IPS-18c (cell line): ENCODE results near the gene PCGF3.

Experiments used
- H3K4me3 ChIP-seq: 2 replicates; pipeline ENCODE4 v1.7.0; 2013; ENCODE audit warnings: low read depth, mild to moderate bottlenecking, low read length, moderate library complexity; ENCODE audit not compliant: insufficient read depth
- H3K9me3 ChIP-seq: one replicate; pipeline ENCODE4 v1.6.1; 2013; ENCODE audit warnings: mild to moderate bottlenecking, low read length, moderate library complexity; ENCODE audit not compliant: control insufficient read depth, insufficient read depth

The PCGF3 gene

DNA sequence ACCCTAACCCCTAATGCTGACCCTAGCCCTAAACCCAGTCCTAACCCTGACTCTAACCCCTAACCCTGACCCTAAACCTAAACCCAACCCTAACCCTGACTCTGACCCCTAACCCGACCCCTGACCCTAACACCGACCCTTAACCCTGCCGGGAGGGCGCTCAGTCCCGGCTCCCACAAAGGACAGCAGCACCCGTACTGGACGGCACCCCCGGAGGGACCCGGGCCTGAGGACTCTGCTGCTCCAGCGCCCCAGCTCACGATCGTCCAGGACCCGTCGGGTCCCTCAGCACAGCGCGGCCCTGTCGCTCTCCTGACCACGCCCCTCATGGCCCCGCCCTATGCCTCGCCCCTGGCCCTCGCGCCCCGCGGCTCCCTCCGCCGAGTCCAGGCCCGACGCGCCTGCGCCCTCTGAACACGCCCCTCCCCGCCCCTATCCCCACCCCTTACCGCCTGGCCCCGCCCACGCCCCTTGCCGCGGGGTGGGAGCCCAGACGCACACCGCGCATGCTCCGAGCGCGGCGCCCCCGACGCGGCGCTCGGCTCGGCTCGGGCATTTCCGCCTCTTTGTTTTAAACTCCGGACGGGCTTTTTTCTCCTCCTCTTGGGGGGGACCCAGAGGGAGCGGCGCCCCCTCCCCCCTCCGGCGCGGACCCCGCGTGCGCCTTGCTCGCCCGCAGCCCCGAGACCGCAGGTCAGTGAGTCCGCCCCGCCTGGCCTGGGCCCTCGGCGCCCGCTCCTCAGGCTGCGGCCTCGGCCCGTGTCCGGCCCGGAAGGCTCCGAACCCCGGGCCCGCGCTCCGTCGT lies at the start of gene PCGF3:
TSS of gene PCGF3 (plus strand) at position 555 of the 805 bp plus-strand sequence. CDS start 27,849 bp downstream, outside the sequence.
- Histone ChIP-seq H3K4me3 (peak within 1 kb of the TSS; percentile 91), H3K9me3 (peaks cover 2% of the 10 kb centered on the region)

GRCh38 chr4:656436-657337 lies 48.9 kb upstream of the PCGF3 start:
- H3K4me3 ChIP-seq, result no peak overlapping the region

GRCh38 chr4:657338-657833 lies 48.2 kb upstream of the PCGF3 start:
- Histone ChIP-seq H3K9me3 (no peaks in the 10 kb centered on the region), H3K4me3 (no peak overlapping the region)

More at GRCh38 chr4:656436-657337, 48.9 kb upstream of the PCGF3 start:
- H3K9me3 ChIP-seq, result no peaks in the 10 kb centered on the region

GRCh38 chr4:657834-658667 lies 47.6 kb upstream of the PCGF3 start:
- H3K9me3 ChIP-seq, result no peaks in the 10 kb centered on the region

DNA sequence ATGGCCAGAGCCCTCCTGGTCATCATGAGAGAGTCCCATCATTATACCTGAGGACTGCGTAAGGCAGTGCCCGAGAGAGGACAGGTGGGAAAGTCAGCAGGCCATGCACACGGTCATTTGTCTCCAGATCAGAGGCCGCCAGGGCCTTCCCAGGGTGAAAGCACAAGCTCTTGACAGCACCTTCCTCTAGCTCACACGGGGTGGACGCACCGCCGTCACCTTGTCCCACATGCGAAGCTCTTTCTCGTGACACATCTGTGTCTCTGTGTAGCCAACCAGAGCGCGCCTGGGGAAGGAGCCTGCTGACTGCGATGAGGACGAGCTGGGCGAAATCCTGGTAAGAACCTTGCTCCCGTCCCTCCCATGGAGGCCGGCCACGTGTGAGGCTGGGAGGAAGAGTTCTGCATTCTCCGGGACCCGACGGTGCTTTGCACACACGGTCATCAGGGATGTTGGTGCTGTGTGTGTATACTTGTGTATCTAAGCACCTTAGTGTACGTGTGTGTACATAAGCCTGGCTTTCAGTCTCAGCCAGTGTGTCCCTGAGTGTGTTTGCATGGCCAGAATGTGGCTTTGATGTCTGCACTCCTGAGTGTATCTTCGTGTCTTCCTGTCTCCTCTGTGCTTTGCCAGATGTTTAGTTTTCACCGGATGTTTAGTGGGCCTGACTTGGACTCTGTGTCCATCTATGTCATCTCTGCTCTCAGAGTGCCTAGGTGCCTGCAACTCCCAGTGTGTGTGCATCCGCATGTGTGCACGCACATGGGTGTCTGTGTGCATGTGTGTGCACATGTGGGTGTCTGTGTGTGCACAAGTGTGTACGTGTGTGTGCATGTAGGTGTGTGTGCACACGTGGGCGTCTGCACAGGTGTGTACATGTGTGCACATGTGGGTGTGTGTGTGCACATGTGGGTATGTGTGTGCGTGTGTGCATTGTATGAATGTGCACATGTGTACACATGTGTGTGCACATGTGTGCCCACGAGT lies 46.7 kb upstream of the PCGF3 start:
- Histone ChIP-seq H3K4me3 (no peak overlapping the region), H3K9me3 (no peaks in the 10 kb centered on the region)

More at GRCh38 chr4:657834-658667, 47.6 kb upstream of the PCGF3 start:
- no peak overlapping the region for H3K4me3 ChIP-seq

DNA sequence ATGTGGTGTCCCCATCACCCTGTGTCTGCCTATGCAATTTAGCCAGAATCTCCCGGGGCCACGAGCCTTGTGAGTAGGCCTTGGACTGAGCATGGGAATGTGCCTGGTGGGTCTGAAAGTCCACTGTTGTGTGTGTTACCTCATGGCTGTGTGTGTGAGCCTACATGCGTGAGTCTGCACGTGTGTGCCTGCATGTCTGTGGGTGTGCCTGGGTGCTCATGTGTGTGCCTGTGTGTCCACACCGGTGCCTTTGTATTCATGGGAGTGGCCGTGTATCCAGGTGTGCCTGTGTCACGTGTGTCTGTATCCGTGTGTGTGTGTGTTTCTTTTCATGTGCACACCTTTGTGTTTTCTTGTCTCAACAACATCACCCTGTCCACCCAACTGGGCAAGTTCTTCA lies 45.8 kb upstream of the PCGF3 start:
- Histone ChIP-seq H3K4me3 (no peak overlapping the region), H3K9me3 (no peaks in the 10 kb centered on the region)

DNA sequence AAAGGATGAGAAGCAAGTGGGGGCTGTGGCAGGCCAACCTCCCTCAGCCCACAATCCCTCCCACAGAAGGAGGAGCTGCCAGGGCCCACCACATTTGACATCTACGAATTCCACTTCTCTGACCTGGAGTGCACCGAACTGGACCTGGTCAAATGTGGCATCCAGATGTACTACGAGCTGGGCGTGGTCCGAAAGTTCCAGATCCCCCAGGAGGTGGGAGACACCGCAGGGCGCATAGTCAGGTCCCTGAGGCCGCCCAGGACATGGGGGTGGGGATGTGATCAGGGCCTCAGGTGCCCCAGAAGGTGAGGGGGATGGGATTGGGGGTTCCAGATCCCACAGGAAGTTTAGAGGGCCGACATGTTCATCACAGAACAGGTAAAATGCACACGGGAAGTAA lies 45.2 kb upstream of the PCGF3 start:
- Histone ChIP-seq H3K9me3 (no peaks in the 10 kb centered on the region), H3K4me3 (no peak overlapping the region)

GRCh38 chr4:661231-661630 lies 44.4 kb upstream of the PCGF3 start:
- H3K4me3 ChIP-seq, result no peak overlapping the region
- no peaks in the 10 kb centered on the region for H3K9me3 ChIP-seq

DNA sequence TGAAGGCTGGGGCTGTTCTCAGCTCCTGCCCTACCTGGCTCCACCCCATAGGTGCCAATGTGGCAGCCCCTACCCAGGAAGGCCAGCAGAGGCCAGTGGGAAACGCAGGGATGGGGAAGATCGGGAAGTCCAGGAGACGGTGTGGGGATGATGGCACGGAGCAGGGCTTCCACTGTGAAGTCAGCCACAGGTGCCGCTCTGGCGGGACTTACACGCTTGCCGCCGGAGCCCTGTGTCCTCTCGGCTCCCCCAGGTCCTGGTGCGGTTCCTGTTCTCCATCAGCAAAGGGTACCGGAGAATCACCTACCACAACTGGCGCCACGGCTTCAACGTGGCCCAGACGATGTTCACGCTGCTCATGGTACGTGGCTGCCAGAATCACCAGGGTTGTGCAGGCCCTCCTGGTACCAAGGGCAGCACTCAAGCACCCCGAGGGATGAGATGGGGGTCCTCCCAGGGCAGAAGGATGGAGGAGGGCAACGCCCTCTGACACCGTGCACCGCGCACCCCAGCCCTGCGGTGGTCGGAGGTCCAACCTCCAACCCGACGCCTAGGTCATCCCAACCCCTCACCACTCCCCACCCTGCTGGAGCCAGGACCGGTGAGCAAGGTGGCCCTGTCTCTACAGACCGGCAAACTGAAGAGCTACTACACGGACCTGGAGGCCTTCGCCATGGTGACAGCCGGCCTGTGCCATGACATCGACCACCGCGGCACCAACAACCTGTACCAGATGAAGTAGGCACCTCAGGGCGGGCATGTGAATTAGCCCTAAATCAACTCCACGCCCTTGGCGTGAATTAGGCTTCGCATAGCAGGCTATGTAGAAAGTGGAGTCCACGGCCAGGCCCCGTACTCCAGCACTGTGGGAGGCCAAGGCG lies 43.5 kb upstream of the PCGF3 start:
- Histone ChIP-seq H3K9me3 (no peaks in the 10 kb centered on the region), H3K4me3 (no peak overlapping the region)

GRCh38 chr4:663046-663437 lies 42.6 kb upstream of the PCGF3 start:
- no peaks in the 10 kb centered on the region for H3K9me3 ChIP-seq
- peak overlapping the region; percentile 85 for H3K4me3 ChIP-seq

DNA sequence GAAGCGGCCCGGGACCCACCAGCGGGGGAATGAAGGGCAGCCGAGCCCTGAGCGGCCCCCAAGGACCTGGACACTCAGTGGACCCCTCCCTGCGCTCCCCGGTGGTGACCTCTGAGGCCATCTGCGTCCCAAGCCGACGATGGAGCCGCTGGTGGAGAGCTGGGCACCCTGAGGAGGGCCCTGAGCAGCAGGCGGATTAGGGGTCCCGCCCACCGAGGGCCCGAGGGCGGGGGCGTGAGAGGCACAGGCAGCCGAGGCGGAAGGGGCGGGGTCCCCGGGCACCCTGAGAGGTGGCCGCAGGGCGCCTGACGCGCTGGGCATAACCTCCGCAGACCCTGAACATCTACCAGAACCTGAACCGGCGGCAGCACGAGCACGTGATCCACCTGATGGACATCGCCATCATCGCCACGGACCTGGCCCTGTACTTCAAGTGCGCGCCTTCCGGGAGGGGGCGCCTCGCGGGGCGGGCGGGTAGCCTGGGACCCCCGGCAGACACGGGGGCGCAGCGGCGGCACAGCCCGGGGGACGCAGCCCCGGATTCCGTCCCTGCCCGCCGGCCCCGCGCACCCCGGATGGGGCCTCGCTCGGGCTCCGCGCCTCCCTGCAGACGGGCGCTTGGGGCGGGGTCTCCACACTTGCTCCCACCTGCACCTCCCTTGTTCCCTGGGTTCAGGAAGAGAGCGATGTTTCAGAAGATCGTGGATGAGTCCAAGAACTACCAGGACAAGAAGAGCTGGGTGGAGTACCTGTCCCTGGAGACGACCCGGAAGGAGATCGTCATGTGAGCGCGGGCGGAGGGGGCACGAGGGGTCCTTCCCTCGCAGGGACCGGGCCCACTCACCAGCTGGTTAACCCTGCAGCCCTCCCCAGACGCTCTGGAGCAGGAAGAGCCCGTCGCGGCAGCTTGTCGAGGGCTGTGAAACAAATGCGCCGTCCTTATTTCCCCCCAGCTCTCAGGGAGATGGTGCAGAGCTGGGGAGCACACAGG lies 41.9 kb upstream of the PCGF3 start:
- Histone ChIP-seq H3K4me3 (peak overlapping the region; percentile 85), H3K9me3 (no peaks in the 10 kb centered on the region)

DNA sequence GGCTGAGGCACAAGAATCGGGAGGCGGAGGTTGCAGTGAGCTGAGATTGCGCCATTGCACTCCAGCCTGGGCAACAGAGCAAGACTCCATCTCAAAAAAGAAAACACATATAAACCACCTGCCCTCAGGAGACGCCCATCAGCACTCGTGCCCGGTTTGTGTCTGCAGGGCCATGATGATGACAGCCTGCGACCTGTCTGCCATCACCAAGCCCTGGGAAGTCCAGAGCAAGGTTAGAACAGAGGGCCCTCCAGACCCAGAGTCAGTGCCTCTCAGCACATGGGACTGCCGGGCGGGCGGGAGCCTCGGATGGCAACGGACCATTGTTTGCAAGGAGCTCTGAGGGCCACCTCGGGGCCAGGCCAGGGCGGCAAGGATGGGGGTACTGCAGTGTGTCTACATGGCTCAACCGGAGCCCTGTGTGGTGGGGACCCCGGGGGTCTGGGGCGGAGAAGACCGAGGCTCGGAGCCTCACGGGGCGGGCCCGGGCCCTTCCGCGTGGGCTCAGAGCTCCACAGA lies 40.9 kb upstream of the PCGF3 start:
- H3K9me3 ChIP-seq, result no peaks in the 10 kb centered on the region
- no peak overlapping the region; the same call in 1 of the 2 replicates for H3K4me3 ChIP-seq

DNA sequence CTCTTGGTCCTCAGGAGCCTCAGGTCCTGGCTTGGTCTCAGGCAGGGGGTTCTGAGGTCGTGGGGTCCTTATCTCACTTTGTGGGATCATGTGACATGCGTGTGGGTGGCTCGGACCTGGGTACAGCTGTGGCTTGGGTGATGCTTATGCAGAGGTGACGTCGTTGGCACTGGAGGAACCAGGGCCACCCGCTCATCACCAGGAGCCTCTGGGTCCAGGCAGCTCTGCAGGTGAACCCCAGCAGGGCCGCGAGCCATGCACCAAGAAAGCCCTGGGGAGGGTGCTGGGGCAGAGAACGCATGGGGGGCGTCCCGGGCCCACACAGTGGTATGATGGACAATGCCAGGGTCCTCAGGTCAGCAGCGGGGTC lies 40.3 kb upstream of the PCGF3 start:
- no peak overlapping the region for H3K4me3 ChIP-seq
- no peaks in the 10 kb centered on the region for H3K9me3 ChIP-seq
